H1 (cell line): ENCODE measurements around the gene EYA2. TPM values are rescaled to one million over a fixed set of nuclear protein-coding genes. Genes with fewer than 3 reads are reported as not detected.

Source experiments
- ATF3 ChIP-seq: IDR thresholded peaks from 2 replicates; pipeline ENCODE4 v1.6.1; 2011; ENCODE audit warnings: low read depth, mild to moderate bottlenecking, low read length; ENCODE audit not compliant: insufficient read depth
- CHD1 ChIP-seq: IDR thresholded peaks from 2 replicates; pipeline ENCODE4 v1.6.1; 2012; ENCODE audit warnings: low read depth, low read length, improper control_type of control experiment
- RAD21 ChIP-seq, 2 experiments: IDR thresholded peaks in 1 of 2; conservative IDR thresholded peaks in 1 of 2; 2 replicates each; pipeline ENCODE4 v1.6.1; 2011; ENCODE audit warnings: low read depth in 2 of 2, low read length in 2 of 2, improper control_type of control experiment in 1 of 2, inconsistent platforms in 1 of 2, mild to moderate bottlenecking in 1 of 2, moderate library complexity in 1 of 2
- TAF1 ChIP-seq: IDR thresholded peaks from 2 replicates; pipeline ENCODE4 v1.6.1; 2011; ENCODE audit warnings: mild to moderate bottlenecking, low read depth, low read length
- polyA plus RNA-seq, 7 experiments: library from polyadenylated mRNA; depleted of rRNA in 3 of 7; stranded (reverse) in 5 of 7; unstranded in 2 of 7; fragments of >200 nt in 5 of 7; fragments of 200-250 nt in 2 of 7; gene quantifications; 1 replicate in 5 of 7; 2 replicates in 1 of 7; 4 replicates in 1 of 7; pipeline versions ENCODE4 v1.2.1 to v1.2.3, GENCODE V29; 2011 to 2013; ENCODE audit warnings: missing spikeins in 2 of 7, mixed read lengths in 2 of 7
- total RNA-seq: library from RNA; stranded (reverse); fragmentation: NEBNext Ultra II Directional; extraction: Animal tissue kit (Norgen Biotek cat#: 25700); gene quantifications from 2 replicates; pipeline ENCODE4 v1.2.1, GENCODE V29; 2021

Gene EYA2
- total and polyA plus RNA-seq, 2 of the 8 experiments (the other 6 are each of a cell fraction or from before 2014, with no cell fraction given) = 1.6 to 1.7 TPM

GRCh38 chr20:46974669-46975434 lies 80.2 kb downstream of the EYA2 start (continued):
- TF ChIP-seq TAF1 (no peak), CHD1 (no peak), ATF3 (no peak), RAD21 (IDR thresholded peaks at IDR 0.05 in 1 of 2, conservative IDR thresholded peaks at IDR 0.05 in 1 of 2; ENCODE audit: low read depth in 2 of 2, low read length in 2 of 2) (no peak)
